Astrocyte of the spinal cord (primary cell): ENCODE measurements around the gene ATP2B3.

Source experiments
- DNase-seq: peaks from one replicate; pipeline ENCODE4 v3.0.0; 2011; ENCODE audit warnings: low read depth, low spot score
- H3K4me3 ChIP-seq: 2 replicates; pipeline ENCODE4 v1.5.1; 2011; ENCODE audit warnings: low read depth, mild to moderate bottlenecking, low read length, moderate library complexity
- CTCF ChIP-seq: IDR thresholded peaks from 2 replicates; pipeline ENCODE4 v1.5.1; 2012; ENCODE audit warnings: low read depth, mild to moderate bottlenecking, low read length, inconsistent platforms
- in situ Hi-C: cut with HindIII; loops from 2 replicates; pipeline ENCODE4 v1.10.0; 2017; ENCODE audit warnings: low sequenced_read_pairs

ATP2B3 gene

GRCh38 chrX:153504445-153505016, 12.9 kb upstream of the ATP2B3 start:
- in situ Hi-C loops = no loop called here
- TF ChIP-seq CTCF = no peak
- no peak overlapping the region for H3K4me3 ChIP-seq
- DNase-seq = no peak

GRCh38 chrX:153505361-153505760, 12.1 kb upstream of the ATP2B3 start:
- no peak for TF ChIP-seq CTCF
- no peak for DNase-seq
- H3K4me3 ChIP-seq = no peak overlapping the region
- in situ Hi-C loops = no loop called here

GRCh38 chrX:153507484-153508178, 9.8 kb upstream of the ATP2B3 start:
- peak; percentile 65 for DNase-seq
- in situ Hi-C loops = no loop called here
- peak; percentile 69 for TF ChIP-seq CTCF

GRCh38 chrX:153509592-153509991, 7.8 kb upstream of the ATP2B3 start:
- H3K4me3 ChIP-seq = no peak overlapping the region
- TF ChIP-seq CTCF = no peak
- in situ Hi-C loops = no loop called here
- DNase-seq = no peak

More at GRCh38 chrX:153507484-153508178, 9.8 kb upstream of the ATP2B3 start:
- no peak overlapping the region for H3K4me3 ChIP-seq

- H3K4me3 ChIP-seq = no peak overlapping the region
- no peak for TF ChIP-seq CTCF
- no peak for DNase-seq
- in situ Hi-C loops = no loop called here
These were observed 7.1 kb upstream of the ATP2B3 start for GRCh38 chrX:153510383-153510782.

GRCh38 chrX:153511784-153512500, 5.5 kb upstream of the ATP2B3 start:
- in situ Hi-C loops = no loop called here
- no peak for TF ChIP-seq CTCF
- no peak overlapping the region for H3K4me3 ChIP-seq
- DNase-seq = no peak
